IMR-90 (cell line): ENCODE results near the gene CTNND2.

ENCODE experiments used
- RAD21 ChIP-seq: IDR thresholded peaks from 2 replicates; pipeline ENCODE4 v1.6.1; 2012; ENCODE audit warnings: low read length, improper control_type of control experiment
- TF ChIP-seq, protein P1 (sequence below): conservative IDR thresholded peaks from 2 replicates; pipeline ENCODE4 v1.5.1; 2012; ENCODE audit warnings: mild to moderate bottlenecking, low read depth, low read length, improper control_type of control experiment

- TF ChIP-seq, protein P1, sequence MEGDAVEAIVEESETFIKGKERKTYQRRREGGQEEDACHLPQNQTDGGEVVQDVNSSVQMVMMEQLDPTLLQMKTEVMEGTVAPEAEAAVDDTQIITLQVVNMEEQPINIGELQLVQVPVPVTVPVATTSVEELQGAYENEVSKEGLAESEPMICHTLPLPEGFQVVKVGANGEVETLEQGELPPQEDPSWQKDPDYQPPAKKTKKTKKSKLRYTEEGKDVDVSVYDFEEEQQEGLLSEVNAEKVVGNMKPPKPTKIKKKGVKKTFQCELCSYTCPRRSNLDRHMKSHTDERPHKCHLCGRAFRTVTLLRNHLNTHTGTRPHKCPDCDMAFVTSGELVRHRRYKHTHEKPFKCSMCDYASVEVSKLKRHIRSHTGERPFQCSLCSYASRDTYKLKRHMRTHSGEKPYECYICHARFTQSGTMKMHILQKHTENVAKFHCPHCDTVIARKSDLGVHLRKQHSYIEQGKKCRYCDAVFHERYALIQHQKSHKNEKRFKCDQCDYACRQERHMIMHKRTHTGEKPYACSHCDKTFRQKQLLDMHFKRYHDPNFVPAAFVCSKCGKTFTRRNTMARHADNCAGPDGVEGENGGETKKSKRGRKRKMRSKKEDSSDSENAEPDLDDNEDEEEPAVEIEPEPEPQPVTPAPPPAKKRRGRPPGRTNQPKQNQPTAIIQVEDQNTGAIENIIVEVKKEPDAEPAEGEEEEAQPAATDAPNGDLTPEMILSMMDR: no peak
- no peak for TF ChIP-seq RAD21
Measured at GRCh38 chr5:11785771-11786352, 118.4 kb downstream of the CTNND2 start.
